GM23338 (cell line): ENCODE measurements around the gene HTT. TPM values are rescaled to one million over a fixed set of nuclear protein-coding genes. Genes with fewer than 3 reads are reported as not detected.

Source experiments
- ATAC-seq: fragments of 200-7000 bp; cut with Tn5 transposase; 3 replicates; pipeline ENCODE4 v1.9.1; 2020
- DNase-seq: peaks from one replicate; pipeline ENCODE4 v3.0.0-alpha.2; 2015; ENCODE audit warnings: low spot score
- H2AFZ ChIP-seq: fragments of 200-600 bp; sonication (generic); 2 replicates; pipeline ENCODE4 v1.8.0; 2016; ENCODE audit warnings: antibody characterized with exemption, mild to moderate bottlenecking, moderate library complexity
- H3F3A ChIP-seq: fragments of 200-600 bp; sonication (generic); replicated peaks from 2 replicates; pipeline ENCODE4 v1.8.0; 2017; ENCODE audit warnings: antibody characterized with exemption, mixed run types, low read depth
- H3K27ac ChIP-seq: fragments of 200-600 bp; sonication (generic); 2 replicates; pipeline ENCODE4 v1.6.1; 2016; ENCODE audit warnings: low read depth
- H3K27me3 ChIP-seq: fragments of 200-600 bp; sonication (generic); 2 replicates; pipeline ENCODE4 v1.8.0; 2016; ENCODE audit warnings: mild to moderate bottlenecking, mixed run types, moderate library complexity; ENCODE audit not compliant: insufficient read depth
- H3K36me3 ChIP-seq: fragments of 200-600 bp; sonication (generic); 2 replicates; pipeline ENCODE4 v1.8.0; 2016; ENCODE audit warnings: mild to moderate bottlenecking; ENCODE audit not compliant: insufficient read depth
- H3K4me1 ChIP-seq: fragments of 200-600 bp; sonication (generic); 2 replicates; pipeline ENCODE4 v1.8.0; 2016; ENCODE audit warnings: mild to moderate bottlenecking, moderate library complexity; ENCODE audit not compliant: insufficient read depth
- H3K4me2 ChIP-seq: fragments of 200-600 bp; sonication (generic); 2 replicates; pipeline ENCODE4 v1.7.1; 2017; ENCODE audit warnings: mixed run types
- H3K4me3 ChIP-seq: fragments of 200-600 bp; sonication (generic); 2 replicates; pipeline ENCODE4 v1.6.1; 2016; ENCODE audit warnings: mixed run types
- H3K79me2 ChIP-seq: fragments of 200-600 bp; sonication (generic); replicated peaks from 2 replicates; pipeline ENCODE4 v1.8.0; 2017; ENCODE audit warnings: mild to moderate bottlenecking; ENCODE audit not compliant: insufficient read depth
- H3K9me2 ChIP-seq: fragments of 200-600 bp; sonication (generic); 2 replicates; pipeline ENCODE4 v1.8.0; 2017; ENCODE audit not compliant: insufficient read depth
- H4K20me1 ChIP-seq: fragments of 200-600 bp; sonication (generic); replicated peaks from 2 replicates; pipeline ENCODE4 v1.8.0; 2017; ENCODE audit warnings: mild to moderate bottlenecking; ENCODE audit not compliant: insufficient read depth
- H3K27ac Mint-ChIP-seq: 2 replicates; pipeline ENCODE4 v1.8.0; 2020; ENCODE audit warnings: inconsistent platforms, mild to moderate bottlenecking, moderate library complexity, mixed read lengths
- H3K27me3 Mint-ChIP-seq: 3 replicates; pipeline ENCODE4 v1.8.0; 2022; ENCODE audit warnings: low read depth, mild to moderate bottlenecking, moderate library complexity, mixed read lengths, inconsistent platforms; ENCODE audit not compliant: insufficient read depth, poor library complexity
- H3K36me3 Mint-ChIP-seq: 3 replicates; pipeline ENCODE4 v1.8.0; 2021; ENCODE audit warnings: low read depth, mild to moderate bottlenecking, inconsistent platforms, moderate library complexity, mixed read lengths
- H3K4me1 Mint-ChIP-seq: 3 replicates; pipeline ENCODE4 v1.8.0; 2020; ENCODE audit warnings: mild to moderate bottlenecking, inconsistent platforms, mixed read lengths
- H3K4me3 Mint-ChIP-seq: 3 replicates; pipeline ENCODE4 v1.8.0; 2021; ENCODE audit warnings: moderate library complexity, mild to moderate bottlenecking, inconsistent platforms, mixed read lengths
- H3K9me3 Mint-ChIP-seq: 3 replicates; pipeline ENCODE4 v1.8.0; 2020; ENCODE audit warnings: moderate library complexity, mild to moderate bottlenecking, inconsistent platforms, mixed read lengths
- CREB1 ChIP-seq: fragments of 250-450 bp; sonication (Bioruptor Pico); IDR thresholded peaks from 2 replicates; pipeline ENCODE4 v1.5.0; 2020; ENCODE audit warnings: low read depth, mild to moderate bottlenecking, moderate library complexity
- POLR2AphosphoS5 ChIP-seq: IDR thresholded peaks from 2 replicates; pipeline ENCODE4 v1.6.1; 2016; ENCODE audit warnings: antibody characterized with exemption, low read depth
- STAT1 ChIP-seq: IDR thresholded peaks from one replicate; pipeline ENCODE4 v1.6.1; 2016; ENCODE audit warnings: antibody characterized with exemption; ENCODE audit not compliant: unreplicated experiment
- ZNF114 ChIP-seq: fragments of 250-450 bp; sonication (Bioruptor Pico); IDR thresholded peaks from 2 replicates; pipeline ENCODE4 v1.5.0; 2020; ENCODE audit warnings: mild to moderate bottlenecking, moderate library complexity
- ZNF331 ChIP-seq: fragments of 250-450 bp; sonication (Bioruptor Pico); IDR thresholded peaks from 2 replicates; pipeline ENCODE4 v1.5.0; 2020; ENCODE audit warnings: low read depth, mild to moderate bottlenecking, moderate library complexity
- ZNF462 ChIP-seq: fragments of 250-450 bp; sonication (Bioruptor Pico); IDR thresholded peaks from 2 replicates; pipeline ENCODE4 v1.5.0; 2020; ENCODE audit warnings: mild to moderate bottlenecking, moderate library complexity
- polyA plus RNA-seq: library from polyadenylated mRNA; unstranded; fragments of >200 nt; fragmentation: Nextera tagmentation; extraction: Ambion mirVana; gene quantifications from 2 replicates; pipeline ENCODE4 v1.2.1, GENCODE V29; 2016
- total RNA-seq: library from RNA; depleted of rRNA; stranded (reverse); fragments of >200 nt; shearing (Covaris generic); gene quantifications from 2 replicates; pipeline ENCODE4 v1.2.3, GENCODE V29; 2014

The HTT gene
- total and polyA plus RNA-seq, 2 experiments from 2014 or later, result 26.6 to 67.7 TPM

- TF ChIP-seq ZNF462 (CRISPR knock-in tag) (no peak), POLR2AphosphoS5 (no peak), CREB1 (no peak), ZNF114 (no peak)
Observed at GRCh38 chr4:3077796-3078195, 3.3 kb downstream of the HTT start (continued).

- H3K4me2 ChIP-seq, result no peak overlapping the region
- ATAC-seq (no peak), DNase-seq (no peak)
- H3K79me2 ChIP-seq, result peaks cover 91% of the 10 kb centered on the region
- no peaks in the 10 kb centered on the region for H3K9me2 ChIP-seq
- H3K4me3 ChIP-seq, result no peak overlapping the region
- peaks cover 3% of the 10 kb centered on the region for H3K27me3 Mint-ChIP-seq
- H3K36me3 Mint-ChIP-seq, result peaks cover 6% of the 10 kb centered on the region; the same call in 2 of the 3 replicates
- H3K9me3 Mint-ChIP-seq, result no peaks in the 10 kb centered on the region
- H3K27ac ChIP-seq, result no peak overlapping the region
- no peak overlapping the region for H3K27ac Mint-ChIP-seq
- H4K20me1 ChIP-seq, result peaks cover 60% of the 10 kb centered on the region
- H3K4me1 ChIP-seq, result peaks cover 12% of the 10 kb centered on the region
- no peak overlapping the region for H3K4me3 Mint-ChIP-seq
- H3F3A ChIP-seq, result no peaks in the 10 kb centered on the region
- H3K4me1 Mint-ChIP-seq, result peaks cover 11% of the 10 kb centered on the region
- no peaks in the 10 kb centered on the region for H3K27me3 ChIP-seq
- H3K36me3 ChIP-seq, result no peaks in the 10 kb centered on the region
- TF ChIP-seq ZNF331 (CRISPR knock-in tag) (no peak), ZNF114 (no peak), STAT1 (no peak)
- H2AFZ ChIP-seq, result no peak overlapping the region
Observed at GRCh38 chr4:3079694-3080123, 5.2 kb downstream of the HTT start.
